Measurements from ENCODE around the gene ESYT2.

The ESYT2 gene

DNA sequence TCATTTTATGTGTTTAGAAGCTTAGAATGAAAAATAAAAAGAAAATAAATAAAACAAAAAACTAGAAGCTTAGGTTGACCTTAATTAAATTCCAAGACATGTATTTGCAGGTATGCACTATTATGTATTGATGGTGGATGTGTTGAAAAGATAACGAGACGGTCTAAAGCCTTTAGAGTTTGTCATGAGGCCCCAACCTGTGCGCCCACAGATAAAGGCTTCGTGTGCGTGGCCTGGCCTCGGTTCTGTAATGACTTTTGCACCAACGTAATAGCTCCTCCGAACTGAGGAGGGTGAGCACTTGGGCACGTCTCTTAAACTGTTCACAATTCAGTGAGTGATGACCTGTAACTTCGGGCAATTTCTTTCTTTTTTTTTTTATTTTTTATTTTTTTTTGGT, 81.0 kb downstream of the ESYT2 start:
- TF ChIP-seq, protein P1, sequence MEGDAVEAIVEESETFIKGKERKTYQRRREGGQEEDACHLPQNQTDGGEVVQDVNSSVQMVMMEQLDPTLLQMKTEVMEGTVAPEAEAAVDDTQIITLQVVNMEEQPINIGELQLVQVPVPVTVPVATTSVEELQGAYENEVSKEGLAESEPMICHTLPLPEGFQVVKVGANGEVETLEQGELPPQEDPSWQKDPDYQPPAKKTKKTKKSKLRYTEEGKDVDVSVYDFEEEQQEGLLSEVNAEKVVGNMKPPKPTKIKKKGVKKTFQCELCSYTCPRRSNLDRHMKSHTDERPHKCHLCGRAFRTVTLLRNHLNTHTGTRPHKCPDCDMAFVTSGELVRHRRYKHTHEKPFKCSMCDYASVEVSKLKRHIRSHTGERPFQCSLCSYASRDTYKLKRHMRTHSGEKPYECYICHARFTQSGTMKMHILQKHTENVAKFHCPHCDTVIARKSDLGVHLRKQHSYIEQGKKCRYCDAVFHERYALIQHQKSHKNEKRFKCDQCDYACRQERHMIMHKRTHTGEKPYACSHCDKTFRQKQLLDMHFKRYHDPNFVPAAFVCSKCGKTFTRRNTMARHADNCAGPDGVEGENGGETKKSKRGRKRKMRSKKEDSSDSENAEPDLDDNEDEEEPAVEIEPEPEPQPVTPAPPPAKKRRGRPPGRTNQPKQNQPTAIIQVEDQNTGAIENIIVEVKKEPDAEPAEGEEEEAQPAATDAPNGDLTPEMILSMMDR (conservative IDR thresholded peaks at IDR 0.05; ENCODE audit: control insufficient read depth, insufficient read depth, low read depth, low read length), result no peak
- no peak overlapping the region for H3K4me3 ChIP-seq (ENCODE audit: control insufficient read depth, low read depth, low read length)
- DNase-seq (ENCODE audit: low read depth), result no peak

DNA sequence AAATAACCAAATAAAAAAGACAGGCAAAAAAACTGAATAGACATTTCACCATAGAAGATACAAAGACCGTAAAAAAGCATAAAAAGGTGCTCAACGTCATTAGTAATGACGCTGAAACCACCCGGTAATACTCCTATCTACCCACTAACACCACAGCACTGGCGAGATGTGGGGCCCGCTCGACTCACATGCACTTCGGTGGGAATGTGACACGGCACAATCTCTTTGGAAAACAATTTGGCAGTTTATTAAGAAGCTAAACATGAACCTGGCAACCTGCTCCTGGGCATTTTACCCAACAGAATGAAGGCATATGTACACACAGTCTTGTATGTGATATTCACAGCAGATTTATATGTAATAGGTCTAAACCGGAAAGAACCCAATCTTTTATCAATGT, 81.9 kb downstream of the ESYT2 start:
- DNase-seq (ENCODE audit: low read depth), result no peak
- no peak overlapping the region for H3K4me3 ChIP-seq (ENCODE audit: control insufficient read depth, low read depth, low read length)
- TF ChIP-seq, protein P1 (conservative IDR thresholded peaks at IDR 0.05; ENCODE audit: control insufficient read depth, insufficient read depth, low read depth, low read length), result no peak

DNA sequence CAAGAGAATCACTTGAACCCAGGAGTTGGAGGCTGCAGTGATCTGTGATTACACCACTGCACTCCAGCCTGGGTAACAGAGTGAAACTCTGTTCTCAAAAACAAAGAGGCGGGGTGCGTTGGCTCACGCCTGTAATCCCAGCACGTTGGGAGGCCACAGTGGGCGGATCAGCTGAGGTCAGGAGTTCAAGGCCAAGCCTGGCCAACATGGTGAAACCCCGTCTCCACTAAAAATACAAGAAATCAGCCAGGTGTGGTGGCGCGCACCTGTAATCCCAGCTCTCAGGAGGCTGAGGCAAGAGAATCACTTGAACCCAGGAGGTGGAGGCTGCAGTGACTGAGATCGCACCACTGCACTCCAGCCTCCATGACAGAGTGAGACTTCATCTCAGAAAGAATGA, 82.4 kb downstream of the ESYT2 start:
- H3K4me3 ChIP-seq (ENCODE audit: control insufficient read depth, low read depth, low read length), result no peak overlapping the region
- TF ChIP-seq, protein P1 (conservative IDR thresholded peaks at IDR 0.05; ENCODE audit: control insufficient read depth, insufficient read depth, low read depth, low read length), result no peak
- DNase-seq (ENCODE audit: low read depth), result no peak

DNA sequence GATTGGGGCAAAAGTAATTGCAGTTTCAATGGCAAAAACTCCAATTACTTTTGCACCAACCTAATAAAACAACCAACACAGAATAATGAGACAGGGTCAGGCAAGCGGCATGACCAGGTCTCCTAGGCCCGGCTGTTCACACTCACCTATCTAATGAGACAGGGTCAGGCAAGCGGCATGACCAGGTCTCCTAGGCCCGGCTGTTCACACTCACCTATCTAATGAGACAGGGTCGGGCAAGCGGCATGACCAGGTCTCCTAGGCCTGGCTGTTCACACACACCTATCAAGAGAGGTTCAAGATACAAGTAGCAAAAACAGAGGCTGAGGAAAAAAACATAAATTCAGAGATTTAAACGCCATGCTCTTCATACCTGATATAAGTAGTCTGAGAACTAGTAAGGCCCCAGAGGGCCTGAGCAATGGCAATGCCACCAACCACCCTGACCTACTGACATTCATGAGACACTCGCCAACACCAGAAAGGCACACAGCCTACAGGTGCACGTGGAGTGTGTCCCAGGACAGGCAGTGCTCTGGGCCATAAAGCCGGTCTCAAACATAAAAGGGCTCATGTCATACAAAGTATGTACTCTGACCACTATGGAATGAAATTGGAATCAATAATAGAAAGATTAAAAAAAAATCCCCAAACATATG, 84.1 kb downstream of the ESYT2 start:
- no peak for DNase-seq (ENCODE audit: low read depth)
- no peak overlapping the region for H3K4me3 ChIP-seq (ENCODE audit: control insufficient read depth, low read depth, low read length)
- TF ChIP-seq, protein P1 (conservative IDR thresholded peaks at IDR 0.05; ENCODE audit: control insufficient read depth, insufficient read depth, low read depth, low read length), result no peak

DNA sequence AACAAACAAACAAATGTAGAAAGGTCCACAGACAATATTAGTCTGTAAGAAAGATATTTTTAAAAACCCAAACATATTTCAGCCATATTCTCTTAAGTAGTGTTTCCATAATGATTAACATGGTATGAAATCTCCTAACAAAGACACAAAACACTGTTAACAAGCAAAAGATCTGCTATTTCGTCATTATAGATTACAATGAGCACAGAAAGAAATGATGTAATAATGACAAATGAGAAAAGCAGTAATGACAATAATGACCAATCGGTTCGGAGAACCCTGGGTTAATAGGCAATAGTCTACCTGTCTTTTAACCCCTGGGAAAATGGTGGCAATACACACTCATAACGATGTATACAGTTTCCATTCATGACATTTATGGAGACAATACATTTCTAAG, 85.2 kb downstream of the ESYT2 start:
- H3K4me3 ChIP-seq (ENCODE audit: control insufficient read depth, low read depth, low read length), result no peak overlapping the region
- TF ChIP-seq, protein P1 (conservative IDR thresholded peaks at IDR 0.05; ENCODE audit: control insufficient read depth, insufficient read depth, low read depth, low read length), result no peak
- DNase-seq (ENCODE audit: low read depth), result no peak

DNA sequence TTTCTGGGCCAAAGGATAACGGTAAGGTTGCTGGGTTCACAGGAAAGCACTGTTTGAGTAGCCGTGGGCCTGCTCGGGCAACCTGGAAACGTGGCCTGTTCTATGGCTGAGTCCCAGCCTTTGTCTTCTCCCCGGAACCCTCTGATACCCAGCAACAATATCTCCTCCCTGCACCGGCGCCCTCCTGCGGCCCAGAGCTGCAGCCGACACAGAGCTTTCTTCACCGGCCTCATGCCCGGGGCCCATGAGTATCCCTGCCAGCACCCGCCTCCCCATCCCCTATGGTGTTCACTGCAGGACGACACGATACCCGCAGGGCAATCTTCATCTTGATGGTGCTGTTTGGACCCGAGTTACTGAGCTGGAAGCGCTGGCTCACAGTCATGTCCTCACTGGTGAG, 86.1 kb downstream of the ESYT2 start:
- no peak for DNase-seq (ENCODE audit: low read depth)
- no peak overlapping the region for H3K4me3 ChIP-seq (ENCODE audit: control insufficient read depth, low read depth, low read length)
- TF ChIP-seq, protein P1 (conservative IDR thresholded peaks at IDR 0.05; ENCODE audit: control insufficient read depth, insufficient read depth, low read depth, low read length), result no peak
